Adipose tissue (tissue), 3 donors: ENCODE data around the gene GTF2A1. TPM values are rescaled to one million over a fixed set of nuclear protein-coding genes. Genes with fewer than 3 reads are reported as not detected.

Experiments used
- H3K27ac ChIP-seq: one replicate; pipeline ENCODE4 v1.5.1; 2013; ENCODE audit warnings: low read depth, low read length
- WGBS, 3 donors: extraction: QIAGEN DNeasy Blood & Tissue Kit; methylation state at CpG; one replicate each; pipeline ENCODE4 v1.1.7; 2013; 5-methylcytosine and 5-hydroxymethylcytosine counted together
- polyA plus RNA-seq, 3 donors: library from polyadenylated mRNA; stranded (reverse); fragments of 200-250 nt; gene quantifications; one replicate each; pipeline ENCODE4 v1.2.3, GENCODE V29; 2013
- donor health status: healthy with polysubstance abuse.
- donor health status: Bipolar disorder and iron deficiency.
- donor health status: healthy.

The GTF2A1 gene
- polyA plus RNA-seq, 3 donors: 4.1 to 9.2 (median 6.4) TPM

DNA sequence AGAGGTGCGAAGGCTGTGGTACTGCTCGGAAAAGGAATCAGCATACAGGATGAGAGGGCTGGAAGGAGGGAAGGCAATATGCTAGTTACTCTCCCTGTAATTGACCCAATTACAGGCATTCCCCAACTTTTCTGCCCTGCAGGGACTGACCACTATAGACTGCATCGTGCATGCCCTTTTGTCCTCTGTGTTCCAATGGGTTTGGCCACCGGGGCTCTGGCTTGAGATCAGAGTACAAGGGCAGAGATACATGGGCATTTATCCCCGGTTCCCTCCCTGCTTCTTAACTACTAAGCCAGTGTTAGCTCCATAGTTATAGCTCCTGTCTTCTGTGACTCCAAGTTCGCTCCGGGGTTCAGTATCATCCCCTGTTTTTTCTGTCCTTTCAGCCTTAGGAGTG, 59.7 kb downstream of the GTF2A1 start:
- no peak overlapping the region for H3K27ac ChIP-seq
- 80 to 89% (median 88%) methylated on average over 7 of the region's 7 CpGs for WGBS, 3 donors

- no peak overlapping the region for H3K27ac ChIP-seq
- 57 to 89% (median 61%) methylated on average over 1 of the region's 1 CpG for WGBS, 3 donors
Measured at GRCh38 chr14:81157431-81157830, 63.3 kb downstream of the GTF2A1 start.

DNA sequence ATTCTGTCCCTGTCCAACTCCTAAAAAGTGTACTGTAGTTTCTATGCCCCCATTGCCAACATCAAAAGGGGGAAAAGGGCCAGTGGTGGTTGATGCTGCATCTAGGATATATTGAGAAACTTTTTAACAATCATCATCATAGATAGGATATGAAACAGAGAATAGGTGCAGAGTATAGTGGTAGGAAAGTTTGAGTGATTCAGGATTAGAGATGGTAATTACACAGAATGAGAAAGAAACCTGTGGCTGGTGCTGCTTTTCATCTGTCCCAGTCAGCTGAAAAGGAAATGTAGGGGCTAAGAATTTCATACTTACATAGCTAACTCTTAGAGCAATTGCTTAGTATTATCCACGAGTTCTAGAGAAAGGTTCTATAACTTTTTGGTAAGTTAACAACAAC, 67.6 kb downstream of the GTF2A1 start:
- WGBS, 3 donors: 72 to 76% (median 72%) methylated on average over 1 of the region's 1 CpG
- no peak overlapping the region for H3K27ac ChIP-seq

DNA sequence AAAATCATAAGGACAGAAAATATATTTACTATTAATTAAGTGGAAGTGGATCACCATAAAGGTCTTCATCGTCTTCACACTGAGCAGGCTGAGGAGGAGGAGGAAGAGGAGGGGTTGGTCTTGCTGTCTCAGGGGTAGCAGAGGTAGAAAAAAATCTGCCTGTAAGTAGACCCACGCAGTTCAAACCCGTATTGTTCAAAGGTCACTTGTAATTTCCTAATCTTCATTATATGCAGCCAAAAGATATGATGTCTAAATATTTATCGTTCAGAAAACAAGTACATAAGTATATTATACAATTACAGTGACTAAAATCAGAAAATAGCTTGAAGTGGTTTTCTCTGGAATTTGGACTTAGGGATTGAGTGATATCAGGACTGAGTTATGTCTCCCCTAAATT, 72.1 kb downstream of the GTF2A1 start:
- 37 to 70% (median 56%) methylated on average over 4 of the region's 4 CpGs for WGBS, 3 donors

GRCh38 chr14:81147140-81147897, 73.4 kb downstream of the GTF2A1 start:
- no peak overlapping the region for H3K27ac ChIP-seq
- 49 to 53% (median 52%) methylated on average over 2 of the region's 2 CpGs for WGBS, 3 donors

More for the DNA sequence above, 72.1 kb downstream of the GTF2A1 start:
- no peak overlapping the region for H3K27ac ChIP-seq

DNA sequence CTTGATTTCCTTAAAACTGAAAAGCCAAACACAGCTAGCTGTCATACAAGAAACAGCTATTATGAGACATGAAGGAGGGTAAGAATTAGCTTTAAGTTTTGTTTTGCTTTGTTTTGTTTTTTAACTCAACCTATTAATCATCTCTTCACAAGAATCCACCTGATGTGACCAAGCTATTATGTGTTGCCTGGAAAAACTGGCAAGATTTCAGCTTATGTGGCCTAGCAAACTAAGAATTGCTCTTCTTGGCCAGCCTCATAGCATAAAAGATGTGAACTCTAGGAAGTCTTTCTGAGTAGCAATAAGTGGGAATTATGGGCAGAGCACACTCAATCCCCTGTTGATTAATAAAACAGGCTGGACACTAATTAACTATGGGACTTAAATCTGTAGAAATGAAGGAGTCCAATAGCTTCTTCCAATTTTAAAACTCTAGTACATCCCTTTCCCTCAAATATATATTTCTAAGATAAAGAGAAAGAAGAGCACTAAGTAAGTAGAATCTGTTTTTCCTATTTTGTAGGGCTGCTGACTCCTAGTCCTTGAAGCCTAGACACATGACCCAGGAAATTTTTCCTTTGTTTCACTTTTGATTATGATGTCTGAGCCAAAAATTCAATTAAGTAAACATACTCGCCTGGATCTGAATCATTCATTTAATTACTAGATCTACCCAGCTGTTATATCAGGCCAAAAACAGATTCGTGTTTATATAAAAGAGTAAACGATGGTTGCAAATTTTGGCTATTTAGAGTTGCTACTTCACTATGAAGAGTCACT, 75.7 kb downstream of the GTF2A1 start:
- WGBS, 3 donors: 49 to 59% (median 54%) methylated on average over 3 of the region's 3 CpGs
- H3K27ac ChIP-seq: no peak overlapping the region

GRCh38 chr14:81143793-81144192, 77.0 kb downstream of the GTF2A1 start:
- H3K27ac ChIP-seq: no peak overlapping the region
- 95 to 96% (median 96%) methylated on average over 8 of the region's 8 CpGs for WGBS, 3 donors

DNA sequence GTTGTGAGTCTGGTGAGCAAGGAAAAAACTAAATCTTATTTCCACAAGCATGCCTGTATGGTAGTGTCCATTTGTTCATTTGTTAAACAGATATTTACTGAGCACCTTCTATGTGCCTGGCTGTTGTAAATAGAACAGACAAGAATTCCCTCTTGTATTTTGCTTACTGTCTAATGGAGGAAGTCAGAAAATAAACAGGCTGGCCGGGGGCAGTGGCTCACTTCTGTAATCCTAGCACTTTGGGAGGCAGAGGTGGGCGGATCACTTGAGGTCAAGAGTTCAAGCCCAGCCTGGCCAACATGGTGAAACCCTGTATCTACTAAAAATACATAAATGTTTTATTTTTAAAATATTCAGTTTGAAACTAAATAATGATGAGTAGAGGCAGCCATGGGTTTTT, 79.3 kb downstream of the GTF2A1 start:
- H3K27ac ChIP-seq: no peak overlapping the region
- 59 to 68% (median 64%) methylated on average over 2 of the region's 2 CpGs for WGBS, 3 donors

DNA sequence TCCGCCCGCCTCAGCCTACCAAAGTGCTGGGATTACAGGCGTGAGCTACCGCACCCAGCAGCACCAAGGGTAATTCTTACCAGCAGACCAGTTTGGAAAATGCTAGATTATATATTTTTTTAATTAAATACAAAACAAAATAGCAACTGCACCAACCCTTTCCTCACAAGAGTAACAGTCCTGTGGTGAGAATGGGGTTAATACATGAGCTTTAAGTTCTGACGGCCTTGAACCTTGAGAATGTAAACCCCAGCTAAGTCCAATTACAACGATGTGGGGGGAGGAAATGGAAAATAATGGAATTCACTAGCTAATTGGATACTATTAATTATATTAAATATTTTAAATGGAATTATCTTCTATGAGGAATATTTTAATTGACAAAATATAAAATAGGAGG, 82.3 kb downstream of the GTF2A1 start:
- WGBS, 3 donors: 81 to 93% (median 92%) methylated on average over 6 of the region's 6 CpGs
- H3K27ac ChIP-seq: no peak overlapping the region

DNA sequence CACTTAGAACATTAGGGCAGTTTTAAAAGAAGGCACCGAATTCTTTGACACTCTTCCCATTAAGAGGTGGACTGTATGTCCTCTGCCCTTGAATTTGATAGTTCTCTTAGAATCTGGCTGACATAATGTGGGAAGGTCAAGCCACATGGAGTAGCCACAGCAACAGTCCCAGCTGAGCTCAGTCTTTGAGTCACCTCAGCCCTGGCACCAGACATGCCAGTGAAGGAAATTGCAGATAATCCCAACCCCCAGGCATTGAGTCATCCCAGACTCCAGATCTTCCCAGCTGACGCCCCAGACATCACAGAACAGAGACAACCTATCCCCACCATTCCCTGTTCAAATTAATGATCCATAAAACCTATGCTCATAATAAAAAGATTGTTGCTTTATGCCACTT, 83.4 kb downstream of the GTF2A1 start:
- H3K27ac ChIP-seq: no peak overlapping the region
- 72 to 77% (median 73%) methylated on average over 2 of the region's 2 CpGs for WGBS, 3 donors

- 85 to 90% (median 87%) methylated on average over 2 of the region's 2 CpGs for WGBS, 3 donors
- H3K27ac ChIP-seq: no peak overlapping the region
Measured at GRCh38 chr14:81133400-81133799, 87.4 kb downstream of the GTF2A1 start.

GRCh38 chr14:81132468-81132867, 88.3 kb downstream of the GTF2A1 start:
- WGBS, 3 donors: 42 to 61% (median 56%) methylated on average over 3 of the region's 3 CpGs
- no peak overlapping the region for H3K27ac ChIP-seq

DNA sequence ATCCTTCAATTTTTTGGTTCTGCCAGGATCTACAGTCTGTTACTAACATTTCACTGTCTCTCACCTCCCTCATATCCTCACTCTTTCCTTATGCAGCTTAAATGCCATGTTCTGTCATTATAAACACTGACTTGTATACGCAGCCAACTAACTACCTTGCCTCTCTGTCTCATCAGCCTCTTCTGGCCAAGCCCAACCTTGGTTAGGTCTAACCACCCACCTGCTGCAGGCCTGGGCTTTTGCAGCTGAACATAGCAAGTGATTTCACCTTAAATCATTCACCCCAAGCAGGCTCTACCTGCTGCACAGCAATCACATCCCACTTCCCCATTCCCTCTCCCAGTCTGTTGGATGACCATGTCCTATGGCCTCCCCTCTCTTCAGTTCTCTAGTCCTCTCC, 91.5 kb downstream of the GTF2A1 start:
- 88 to 92% (median 92%) methylated on average over 1 of the region's 1 CpG for WGBS, 3 donors
- H3K27ac ChIP-seq: no peak overlapping the region

- 43 to 72% (median 63%) methylated on average over 5 of the region's 5 CpGs for WGBS, 3 donors
Measured at GRCh38 chr14:81127785-81128184, 93.0 kb downstream of the GTF2A1 start.

DNA sequence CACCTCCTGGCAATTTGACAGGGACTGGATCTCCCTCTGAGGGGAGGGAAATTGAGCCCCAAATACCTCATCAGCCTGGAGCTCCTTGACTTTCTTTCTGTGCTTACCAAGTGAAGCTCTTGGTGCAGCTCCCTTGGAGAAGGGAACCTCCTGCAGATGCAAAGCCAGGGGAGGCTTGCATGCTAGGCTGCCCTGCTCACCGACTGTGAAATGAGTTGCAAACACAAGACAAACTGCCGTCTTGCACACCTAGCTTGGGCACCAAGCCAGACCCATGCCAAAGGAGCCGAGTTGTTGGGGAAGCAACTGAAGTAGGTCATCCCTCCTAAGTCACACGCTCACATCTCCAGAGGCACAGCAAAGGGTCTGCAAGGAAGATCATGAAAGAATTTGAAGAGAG, 95.2 kb downstream of the GTF2A1 start:
- 80 to 82% (median 82%) methylated on average over 4 of the region's 4 CpGs for WGBS, 3 donors
- no peak overlapping the region for H3K27ac ChIP-seq

More at GRCh38 chr14:81127785-81128184, 93.0 kb downstream of the GTF2A1 start:
- no peak overlapping the region for H3K27ac ChIP-seq

Other genes with a start within 250 kb of the GTF2A1 start
- gene STON2, start 179.4 kb upstream of the GTF2A1 start, polyA plus RNA-seq: 1 to 10 TPM in 2 of 3 donors, under 1 TPM in 1; 0.33 to 7.4 (median 1.1) TPM